H9 (cell line): ENCODE measurements around the gene HCRTR1. TPM values are rescaled to one million over a fixed set of nuclear protein-coding genes. Genes with fewer than 3 reads are reported as not detected.

ENCODE experiments used
- DNase-seq: peaks from one replicate; pipeline ENCODE4 v3.0.0-alpha.2; 2017
- H2AFZ ChIP-seq: one replicate; pipeline ENCODE4 v1.6.1; 2013; ENCODE audit warnings: mild to moderate bottlenecking, low read length, control low read depth, moderate library complexity
- H2AK5ac ChIP-seq: 2 replicates; pipeline ENCODE4 v1.6.1; 2013; ENCODE audit warnings: low read length, control low read depth, mixed read lengths; ENCODE audit not compliant: insufficient read length
- H2BK120ac ChIP-seq: one replicate; pipeline ENCODE4 v1.6.1; 2013; ENCODE audit warnings: low read depth, mild to moderate bottlenecking, low read length, control low read depth, inconsistent platforms; ENCODE audit not compliant: poor library complexity, severe bottlenecking
- H2BK12ac ChIP-seq: 2 replicates; pipeline ENCODE4 v1.6.1; 2013; ENCODE audit warnings: low read length, control low read depth, mixed read lengths, low read depth; ENCODE audit not compliant: insufficient read length
- H2BK15ac ChIP-seq: 2 replicates; pipeline ENCODE4 v1.6.1; 2013; ENCODE audit warnings: low read depth, low read length, control low read depth
- H2BK20ac ChIP-seq: one replicate; pipeline ENCODE4 v1.6.1; 2013; ENCODE audit warnings: low read depth, mild to moderate bottlenecking, low read length, control low read depth, inconsistent platforms; ENCODE audit not compliant: poor library complexity, severe bottlenecking
- H2BK5ac ChIP-seq: 2 replicates; pipeline ENCODE4 v1.6.1; 2013; ENCODE audit warnings: low read length, control low read depth, mixed read lengths; ENCODE audit not compliant: insufficient read length
- H3K14ac ChIP-seq: 2 replicates; pipeline ENCODE4 v1.6.1; 2013; ENCODE audit warnings: low read length, control low read depth; ENCODE audit not compliant: insufficient read depth
- H3K18ac ChIP-seq: 2 replicates; pipeline ENCODE4 v1.6.1; 2013; ENCODE audit warnings: low read depth, mild to moderate bottlenecking, mixed read lengths, low read length, control low read depth; ENCODE audit not compliant: insufficient read length
- H3K23ac ChIP-seq: 2 replicates; pipeline ENCODE4 v1.6.1; 2013; ENCODE audit warnings: low read length, control low read depth, mixed read lengths, low read depth; ENCODE audit not compliant: insufficient read length
- H3K23me2 ChIP-seq: 2 replicates; pipeline ENCODE4 v1.6.1; 2013; ENCODE audit warnings: low read depth, mild to moderate bottlenecking, mixed read lengths, low read length, control low read depth; ENCODE audit not compliant: insufficient read length, poor library complexity, severe bottlenecking
- H3K27ac ChIP-seq: 2 replicates; pipeline ENCODE4 v1.5.1; 2013; ENCODE audit warnings: low read length, control low read depth, mixed read lengths, low read depth; ENCODE audit not compliant: insufficient read length
- H3K27me3 ChIP-seq: 2 replicates; pipeline ENCODE4 v1.6.1; 2013; ENCODE audit warnings: low read length, control low read depth, inconsistent platforms; ENCODE audit not compliant: insufficient read depth
- H3K4ac ChIP-seq: 2 replicates; pipeline ENCODE4 v1.6.1; 2013; ENCODE audit warnings: low read depth, mild to moderate bottlenecking, control low read depth, inconsistent platforms, low read length, moderate library complexity
- H3K4me1 ChIP-seq: 2 replicates; pipeline ENCODE4 v1.6.1; 2013; ENCODE audit warnings: low read length, control low read depth, inconsistent platforms; ENCODE audit not compliant: insufficient read depth
- H3K4me2 ChIP-seq: 2 replicates; pipeline ENCODE4 v1.6.1; 2013; ENCODE audit warnings: low read length, control low read depth, mixed read lengths; ENCODE audit not compliant: insufficient read length, insufficient read depth
- H3K56ac ChIP-seq: 2 replicates; pipeline ENCODE4 v1.6.1; 2013; ENCODE audit warnings: low read depth, mild to moderate bottlenecking, mixed read lengths, low read length, control low read depth; ENCODE audit not compliant: insufficient read length
- H3K79me1 ChIP-seq: 2 replicates; pipeline ENCODE4 v1.6.1; 2013; ENCODE audit warnings: low read depth, mild to moderate bottlenecking, moderate library complexity, low read length, control low read depth, inconsistent platforms; ENCODE audit not compliant: insufficient read depth, poor library complexity, severe bottlenecking
- H3K79me2 ChIP-seq: 2 replicates; pipeline ENCODE4 v1.6.1; 2013; ENCODE audit warnings: low read length, control low read depth, inconsistent platforms; ENCODE audit not compliant: insufficient read depth
- H3K9ac ChIP-seq: 2 replicates; pipeline ENCODE4 v1.6.1; 2013; ENCODE audit warnings: low read length, control low read depth, mixed read lengths; ENCODE audit not compliant: insufficient read length; ENCODE audit errors: extremely low read depth
- H3K9me3 ChIP-seq: one replicate; pipeline ENCODE4 v1.6.1; 2013; ENCODE audit warnings: low read depth, low read length, inconsistent platforms; ENCODE audit not compliant: control insufficient read depth
- H3T11ph ChIP-seq: one replicate; pipeline ENCODE4 v1.6.1; 2013; ENCODE audit warnings: mild to moderate bottlenecking, low read length, control low read depth, inconsistent platforms
- H4K20me1 ChIP-seq: one replicate; pipeline ENCODE4 v1.6.1; 2013; ENCODE audit not compliant: control insufficient read depth, insufficient read length, insufficient read depth
- H4K5ac ChIP-seq: 2 replicates; pipeline ENCODE4 v1.6.1; 2013; ENCODE audit warnings: low read depth, mild to moderate bottlenecking, mixed read lengths, low read length, control low read depth; ENCODE audit not compliant: insufficient read length
- H4K8ac ChIP-seq: replicated peaks from 2 replicates; pipeline ENCODE4 v1.6.1; 2013; ENCODE audit warnings: low read length, control low read depth, mixed read lengths, low read depth; ENCODE audit not compliant: insufficient read length
- H4K91ac ChIP-seq: 2 replicates; pipeline ENCODE4 v1.6.1; 2013; ENCODE audit warnings: low read depth, mild to moderate bottlenecking, moderate library complexity, mixed read lengths, low read length, control low read depth; ENCODE audit not compliant: insufficient read length
- H3K27ac Mint-ChIP-seq, 3 experiments: 2 replicates in 2 of 3; 3 replicates in 1 of 3; pipeline ENCODE4 v1.8.0; 2020 to 2021; ENCODE audit warnings: mixed read lengths in 3 of 3, mild to moderate bottlenecking in 1 of 3, moderate library complexity in 1 of 3
- H3K27me3 Mint-ChIP-seq: 2 replicates; pipeline ENCODE4 v1.8.0; 2021; ENCODE audit warnings: low read depth, mild to moderate bottlenecking, moderate library complexity, mixed read lengths
- H3K36me3 Mint-ChIP-seq, 3 experiments: 2 replicates in 2 of 3; 3 replicates in 1 of 3; pipeline ENCODE4 v1.8.0; 2020 to 2021; ENCODE audit warnings: low read depth in 3 of 3, mixed read lengths in 3 of 3; ENCODE audit not compliant: insufficient read depth in 1 of 3
- H3K4me1 Mint-ChIP-seq, 2 experiments: 2 replicates each; pipeline ENCODE4 v1.8.0; 2020; ENCODE audit warnings: mixed read lengths in 2 of 2
- H3K4me3 Mint-ChIP-seq, 2 experiments: 2 replicates in 1 of 2; 3 replicates in 1 of 2; pipeline ENCODE4 v1.8.0; 2020 to 2021; ENCODE audit warnings: mild to moderate bottlenecking in 2 of 2, mixed read lengths in 2 of 2, moderate library complexity in 1 of 2
- H3K9me3 Mint-ChIP-seq, 2 experiments: 2 replicates in 1 of 2; 3 replicates in 1 of 2; pipeline ENCODE4 v1.8.0; 2020; ENCODE audit warnings: mild to moderate bottlenecking in 2 of 2, mixed read lengths in 2 of 2, moderate library complexity in 1 of 2
- CTCF ChIP-seq: fragments of 200-600 bp; sonication (generic); conservative IDR thresholded peaks from 3 replicates; pipeline ENCODE4 v1.8.0; 2021; ENCODE audit warnings: antibody characterized with exemption, mild to moderate bottlenecking
- WGBS: extraction: QIAGEN DNeasy Blood & Tissue Kit; methylation state at CpG from one replicate; pipeline ENCODE4 v1.1.7; 2013; ENCODE audit warnings: missing lambda C conversion rate, low lambda C conversion rate, mixed read lengths; ENCODE audit not compliant: insufficient read length; ENCODE audit errors: extremely low coverage; 5-methylcytosine and 5-hydroxymethylcytosine counted together
- total RNA-seq: library from RNA; stranded (reverse); gene quantifications from 2 replicates; pipeline ENCODE4 v1.2.1, GENCODE V29; 2021

Gene HCRTR1
- total RNA-seq, 1 experiment from 2014 or later = not detected

- Histone ChIP-seq H3K56ac (no peak within 1 kb of the TSS), H3K4ac (no peak within 1 kb of the TSS), H4K91ac (no peak within 1 kb of the TSS), H4K5ac (no peak within 1 kb of the TSS), H2AK5ac (no peak within 1 kb of the TSS), H2BK12ac (no peak within 1 kb of the TSS), H3K14ac (peak within 1 kb of the TSS; percentile 16; the same call in 1 of the 2 replicates), H3K23ac (no peak within 1 kb of the TSS), H3K9me3 (no peaks in the 10 kb centered on the region), H2AFZ (no peak within 1 kb of the TSS), H2BK5ac (no peak within 1 kb of the TSS), H3T11ph (no peak within 1 kb of the TSS), H4K8ac (no peak within 1 kb of the TSS), H3K4me1 (peaks cover 7% of the 10 kb centered on the region; the same call in 1 of the 2 replicates), H3K79me2 (no peaks in the 10 kb centered on the region), H2BK20ac (no peak within 1 kb of the TSS), H3K9ac (no peak within 1 kb of the TSS), H3K4me2 (peak within 1 kb of the TSS; percentile 46), H4K20me1 (no peaks in the 10 kb centered on the region), H3K23me2 (no peaks in the 10 kb centered on the region), H3K27ac (no peak within 1 kb of the TSS), H3K18ac (no peak within 1 kb of the TSS), H3K79me1 (no peaks in the 10 kb centered on the region), H2BK15ac (no peak within 1 kb of the TSS), H2BK120ac (no peak within 1 kb of the TSS), H3K27me3 (no peaks in the 10 kb centered on the region)
- peaks cover 23 to 37% of the 10 kb centered on the region in 2 experiments for H3K4me1 Mint-ChIP-seq
- H3K27me3 Mint-ChIP-seq = peaks cover 8% of the 10 kb centered on the region
- H3K27ac Mint-ChIP-seq = peak within 1 kb of the TSS in 2 of 3 experiments; percentile 68 to 78; a peak in 3 of 7 replicates
- H3K4me3 Mint-ChIP-seq = peak within 1 kb of the TSS; percentile 38 to 77
- H3K36me3 Mint-ChIP-seq = no peaks in the 10 kb centered on the region
- DNase-seq = peak; percentile 88
- WGBS = no CpG with 5 or more reads among the region's 25 CpGs
- no peak for TF ChIP-seq CTCF
- no peaks in the 10 kb centered on the region for H3K9me3 Mint-ChIP-seq
These were observed 41.3 kb upstream of the HCRTR1 start, which contains the start of gene TINAGL1 for GRCh38 chr1:31576201-31576669. TINAGL1 (plus strand) TSS chr1:31576515; CDS start chr1:31577149, 634 bp downstream.
